SH-SY5Y (cell line): Measurements from ENCODE around the gene PEX19.

ENCODE experiments used
- GATA2 ChIP-seq: IDR thresholded peaks from 2 replicates; pipeline ENCODE4 v1.6.1; 2011; ENCODE audit warnings: mild to moderate bottlenecking, low read depth, low read length
- GATA3 ChIP-seq: IDR thresholded peaks from 2 replicates; pipeline ENCODE4 v1.6.1; 2011; ENCODE audit warnings: low read depth, mild to moderate bottlenecking, low read length, moderate library complexity

DNA sequence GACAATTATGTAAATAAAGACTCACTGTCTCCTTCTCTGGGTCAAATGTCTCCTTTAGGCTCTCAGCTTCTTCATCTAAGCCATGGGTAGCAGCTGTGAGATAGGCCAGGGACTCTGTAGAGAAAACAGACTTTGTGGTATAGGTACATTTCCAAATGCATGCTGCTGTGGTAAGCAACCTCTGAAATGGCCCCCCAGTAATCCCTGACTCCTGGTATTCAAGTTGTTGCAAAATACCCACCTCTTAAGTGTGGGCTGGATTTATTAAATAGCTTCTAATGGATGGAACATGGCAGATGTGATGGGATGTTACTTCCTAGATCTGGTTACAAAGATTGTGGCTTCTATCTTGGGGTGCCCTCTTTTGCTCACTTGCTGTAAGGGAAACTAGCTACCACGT is 11.1 kb upstream of the PEX19 start:
- no peak for TF ChIP-seq GATA3
- TF ChIP-seq GATA2 = no peak
